ENCODE measurements around the gene PSENEN.

DNA sequence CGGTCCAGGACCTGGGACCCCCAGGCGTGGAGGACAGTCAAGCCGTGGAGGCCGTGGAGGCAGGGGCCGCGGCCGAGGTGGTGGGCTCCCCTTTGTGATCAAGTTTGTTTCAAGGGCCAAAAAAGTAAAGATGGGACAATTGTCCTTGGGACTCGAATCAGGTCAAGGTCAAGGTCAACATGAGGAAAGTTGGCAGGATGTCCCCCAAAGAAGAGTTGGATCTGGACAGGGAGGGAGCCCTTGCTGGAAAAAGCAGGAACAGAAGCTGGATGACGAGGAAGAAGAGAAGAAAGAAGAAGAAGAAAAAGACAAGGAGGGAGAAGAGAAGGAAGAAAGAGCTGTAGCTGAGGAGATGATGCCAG, 25.3 kb upstream of the PSENEN start:
- TF ChIP-seq CTCF (IDR thresholded peaks at IDR 0.05): no peak
- TF ChIP-seq ZFX (IDR thresholded peaks at IDR 0.05; ENCODE audit: borderline replicate concordance): no peak
